Keratinocyte (primary cell): ENCODE measurements around the gene PER2. TPM values are rescaled to one million over a fixed set of nuclear protein-coding genes. Genes with fewer than 3 reads are reported as not detected.
A peak's percentile ranks its signal among the peaks of the same experiment; 100 is the strongest.

ENCODE experiments used
- DNase-seq: peaks from one replicate; pipeline ENCODE4 v3.0.0-alpha.2; 2011; ENCODE audit warnings: low read depth, missing footprints, low spot score
- FAIRE-seq: peaks from 2 replicates; lab custom pipeline; 2011; peaks lifted over from hg19 to GRCh38; lab: Jason Lieb, UNC
- H2AFZ ChIP-seq: 2 replicates; pipeline ENCODE4 v1.6.0; 2012; ENCODE audit warnings: low read length, control low read depth, inconsistent platforms; ENCODE audit not compliant: control insufficient read depth
- H3K27ac ChIP-seq: 2 replicates; pipeline ENCODE4 v1.5.1; 2011; ENCODE audit warnings: low read length; ENCODE audit not compliant: control insufficient read depth, insufficient read depth
- H3K27me3 ChIP-seq: 3 replicates; pipeline ENCODE4 v1.6.0; 2011; ENCODE audit warnings: low read length; ENCODE audit not compliant: control insufficient read depth, insufficient read depth; ENCODE audit errors: extremely low read depth
- H3K36me3 ChIP-seq, 2 experiments: 2 replicates in 1 of 2; 3 replicates in 1 of 2; pipeline ENCODE4 v1.5.1; 2011; ENCODE audit warnings: low read length in 2 of 2, mild to moderate bottlenecking in 1 of 2; ENCODE audit not compliant: control insufficient read depth in 2 of 2, insufficient read depth in 2 of 2; ENCODE audit errors: extremely low read depth in 1 of 2
- H3K4me1 ChIP-seq: 3 replicates; pipeline ENCODE4 v1.5.1; 2011; ENCODE audit warnings: low read length; ENCODE audit not compliant: control insufficient read depth, insufficient read depth; ENCODE audit errors: extremely low read depth
- H3K4me2 ChIP-seq: 3 replicates; pipeline ENCODE4 v1.6.0; 2011; ENCODE audit warnings: low read depth, low read length; ENCODE audit not compliant: control insufficient read depth, insufficient read depth; ENCODE audit errors: extremely low read depth
- H3K4me3 ChIP-seq, 3 experiments: fragments of 200-600 bp in 1 of 3; sonication (generic) in 1 of 3; 2 replicates in 2 of 3; 3 replicates in 1 of 3; pipeline ENCODE4 v1.5.1; 2011 to 2016; ENCODE audit warnings: low read length in 3 of 3, mild to moderate bottlenecking in 3 of 3, control low read depth in 2 of 3, inconsistent platforms in 1 of 3, low read depth in 1 of 3, mixed read lengths in 1 of 3, mixed run types in 1 of 3, moderate library complexity in 1 of 3; ENCODE audit not compliant: control insufficient read depth in 2 of 3, insufficient read depth in 2 of 3; ENCODE audit errors: extremely low read depth in 1 of 3
- H3K79me2 ChIP-seq: 2 replicates; pipeline ENCODE4 v1.6.0; 2012; ENCODE audit warnings: low read length; ENCODE audit not compliant: control insufficient read depth, insufficient read depth
- H3K9ac ChIP-seq: 3 replicates; pipeline ENCODE4 v1.6.0; 2011; ENCODE audit warnings: low read length; ENCODE audit not compliant: control insufficient read depth, insufficient read depth; ENCODE audit errors: extremely low read depth
- H3K9me1 ChIP-seq: 3 replicates; pipeline ENCODE4 v1.6.0; 2011; ENCODE audit warnings: low read length; ENCODE audit not compliant: control insufficient read depth, insufficient read depth; ENCODE audit errors: extremely low read depth
- H3K9me3 ChIP-seq: 2 replicates; pipeline ENCODE4 v1.5.1; 2012; ENCODE audit warnings: low read depth, low read length; ENCODE audit not compliant: control insufficient read depth
- H4K20me1 ChIP-seq: 3 replicates; pipeline ENCODE4 v1.6.0; 2011; ENCODE audit warnings: low read length; ENCODE audit not compliant: control insufficient read depth, insufficient read depth; ENCODE audit errors: extremely low read depth
- CTCF ChIP-seq, 3 experiments: IDR thresholded peaks in 1 of 3; conservative IDR thresholded peaks in 1 of 3; optimal IDR thresholded peaks in 1 of 3; 2 replicates in 2 of 3; 3 replicates in 1 of 3; pipeline versions ENCODE3 to v1.5.1; 2011; ENCODE audit warnings: low read length in 3 of 3, mild to moderate bottlenecking in 3 of 3, moderate library complexity in 2 of 3, control low read depth in 1 of 3, inconsistent platforms in 1 of 3; ENCODE audit not compliant: insufficient read depth in 2 of 3; ENCODE audit errors: extremely low read depth in 1 of 3
- EZH2 ChIP-seq: IDR thresholded peaks from one replicate; pipeline ENCODE4 v1.6.1; 2012; ENCODE audit warnings: inconsistent platforms, mild to moderate bottlenecking, low read length, moderate library complexity
- dilution Hi-C: fragments of 300-500 bp; cut with MboI; formaldehyde crosslinking; loops from one replicate; pipeline ENCODE4 v1.7.0; 2020; ENCODE audit warnings: low sequenced_read_pairs; ENCODE audit not compliant: extremely low pct_ligation_motif_present
- polyA plus RNA-seq, 5 experiments: library from polyadenylated mRNA; depleted of rRNA in 3 of 5; stranded (reverse) in 3 of 5; stranded (forward) in 1 of 5; unstranded in 1 of 5; fragments of >200 nt; gene quantifications; 1 replicate in 1 of 5; 2 replicates in 3 of 5; 3 replicates in 1 of 5; pipeline versions ENCODE4 v1.2.1 to v1.2.3, GENCODE V29; 2011 to 2012; ENCODE audit warnings: missing spikeins in 2 of 5, low read depth in 1 of 5, low replicate concordance in 1 of 5

PER2 gene
- polyA plus RNA-seq, 1 donor (not counting 4 experiments of a cell fraction or from before 2014, with no cell fraction given): 1.6 TPM

GRCh38 chr2:238207006-238207405, 81.4 kb downstream of the PER2 start:
- H3K79me2 ChIP-seq: peaks cover 14% of the 10 kb centered on the region
- no peak for FAIRE-seq
- dilution Hi-C loops: no loop called here

GRCh38 chr2:238203973-238204683, 84.3 kb downstream of the PER2 start:
- Histone ChIP-seq H2AFZ (peak overlapping the region; percentile 58), H3K36me3 (no peaks in the 10 kb centered on the region), H3K9ac (peak overlapping the region; percentile 73), H3K4me2 (peak overlapping the region; percentile 77), H3K9me1 (peaks cover 3% of the 10 kb centered on the region), H3K4me3 (peak overlapping the region; percentile 16 to 58 (median 41)), H3K4me1 (peaks cover 13% of the 10 kb centered on the region), H4K20me1 (peaks cover 14% of the 10 kb centered on the region), H3K27ac (peak overlapping the region; percentile 49), H3K27me3 (peaks cover 5% of the 10 kb centered on the region), H3K79me2 (peaks cover 43% of the 10 kb centered on the region), H3K9me3 (no peaks in the 10 kb centered on the region)
- FAIRE-seq: no peak
- dilution Hi-C loops: no loop called here
- DNase-seq: no peak
- TF ChIP-seq EZH2: no peak
- TF ChIP-seq CTCF (optimal IDR thresholded peaks at IDR 0.05 in 1 of 3, IDR thresholded peaks at IDR 0.05 in 1 of 3, conservative IDR thresholded peaks at IDR 0.05 in 1 of 3; ENCODE audit: extremely low read depth in 1 of 3, insufficient read depth in 2 of 3, low read length in 3 of 3): no peak

More at GRCh38 chr2:238207006-238207405, 81.4 kb downstream of the PER2 start:
- H2AFZ ChIP-seq: no peak overlapping the region
- peaks cover 5% of the 10 kb centered on the region for H3K27me3 ChIP-seq
- peaks cover 6% of the 10 kb centered on the region for H3K4me1 ChIP-seq
- DNase-seq: no peak
- H4K20me1 ChIP-seq: peaks cover 5% of the 10 kb centered on the region
- no peak overlapping the region for H3K4me2 ChIP-seq
- H3K9me1 ChIP-seq: no peaks in the 10 kb centered on the region
- no peak overlapping the region for H3K27ac ChIP-seq
- no peak for TF ChIP-seq EZH2
- no peaks in the 10 kb centered on the region for H3K36me3 ChIP-seq
- no peak overlapping the region for H3K4me3 ChIP-seq
- H3K9me3 ChIP-seq: no peaks in the 10 kb centered on the region
- no peak overlapping the region for H3K9ac ChIP-seq
